ENCODE results near the gene RELA. TPM values are rescaled to one million over a fixed set of nuclear protein-coding genes. Genes with fewer than 3 reads are reported as not detected.

The RELA gene
- total and polyA plus RNA-seq, 10 of the 15 experiments (the other 5 are each of a cell fraction or from before 2014, with no cell fraction given) = 5.1 to 56.4 (median 34.2) TPM

DNA sequence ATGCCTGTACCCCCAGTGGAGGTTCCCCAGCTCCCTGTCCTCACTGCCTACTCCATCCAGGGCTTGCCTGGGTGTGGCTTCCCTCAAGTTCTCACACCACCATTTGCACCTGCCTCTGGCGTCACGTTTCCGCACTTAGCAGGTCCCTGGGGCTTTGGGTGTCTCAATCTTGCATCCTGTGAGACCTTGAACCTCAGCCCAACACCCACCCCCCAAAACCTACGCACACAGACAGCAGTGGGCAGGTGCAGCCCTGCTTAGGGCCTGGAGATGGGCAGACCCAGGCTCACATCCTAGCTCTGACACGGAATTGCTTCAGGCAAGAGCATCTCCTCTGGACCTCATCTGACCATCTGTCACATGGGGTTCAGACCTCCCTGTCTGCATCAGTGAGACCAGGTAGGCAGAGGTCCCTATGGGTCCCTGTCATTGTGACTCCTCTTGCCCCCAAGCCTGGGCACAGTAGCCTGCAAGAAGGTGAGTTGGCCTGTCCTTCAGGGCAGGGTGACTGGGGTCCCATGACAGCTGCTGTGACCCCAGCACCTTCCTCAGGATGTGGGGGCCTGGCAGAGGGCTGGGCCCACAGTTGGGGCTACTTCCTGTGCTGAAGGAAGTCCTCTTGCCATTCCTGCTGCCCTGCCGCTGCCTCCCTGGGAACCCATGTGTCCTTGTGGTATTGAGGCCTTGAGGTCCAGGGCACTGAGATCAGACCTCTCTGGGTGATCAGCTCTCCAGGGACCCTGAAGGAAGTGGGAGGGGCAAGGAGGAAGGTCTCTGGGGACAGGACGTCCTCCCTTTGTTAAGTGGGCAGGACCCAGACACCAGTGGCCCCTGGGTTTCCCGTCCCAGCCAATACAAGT lies 22.9 kb downstream of the RELA start (continued):
- TF ChIP-seq, protein P1, sequence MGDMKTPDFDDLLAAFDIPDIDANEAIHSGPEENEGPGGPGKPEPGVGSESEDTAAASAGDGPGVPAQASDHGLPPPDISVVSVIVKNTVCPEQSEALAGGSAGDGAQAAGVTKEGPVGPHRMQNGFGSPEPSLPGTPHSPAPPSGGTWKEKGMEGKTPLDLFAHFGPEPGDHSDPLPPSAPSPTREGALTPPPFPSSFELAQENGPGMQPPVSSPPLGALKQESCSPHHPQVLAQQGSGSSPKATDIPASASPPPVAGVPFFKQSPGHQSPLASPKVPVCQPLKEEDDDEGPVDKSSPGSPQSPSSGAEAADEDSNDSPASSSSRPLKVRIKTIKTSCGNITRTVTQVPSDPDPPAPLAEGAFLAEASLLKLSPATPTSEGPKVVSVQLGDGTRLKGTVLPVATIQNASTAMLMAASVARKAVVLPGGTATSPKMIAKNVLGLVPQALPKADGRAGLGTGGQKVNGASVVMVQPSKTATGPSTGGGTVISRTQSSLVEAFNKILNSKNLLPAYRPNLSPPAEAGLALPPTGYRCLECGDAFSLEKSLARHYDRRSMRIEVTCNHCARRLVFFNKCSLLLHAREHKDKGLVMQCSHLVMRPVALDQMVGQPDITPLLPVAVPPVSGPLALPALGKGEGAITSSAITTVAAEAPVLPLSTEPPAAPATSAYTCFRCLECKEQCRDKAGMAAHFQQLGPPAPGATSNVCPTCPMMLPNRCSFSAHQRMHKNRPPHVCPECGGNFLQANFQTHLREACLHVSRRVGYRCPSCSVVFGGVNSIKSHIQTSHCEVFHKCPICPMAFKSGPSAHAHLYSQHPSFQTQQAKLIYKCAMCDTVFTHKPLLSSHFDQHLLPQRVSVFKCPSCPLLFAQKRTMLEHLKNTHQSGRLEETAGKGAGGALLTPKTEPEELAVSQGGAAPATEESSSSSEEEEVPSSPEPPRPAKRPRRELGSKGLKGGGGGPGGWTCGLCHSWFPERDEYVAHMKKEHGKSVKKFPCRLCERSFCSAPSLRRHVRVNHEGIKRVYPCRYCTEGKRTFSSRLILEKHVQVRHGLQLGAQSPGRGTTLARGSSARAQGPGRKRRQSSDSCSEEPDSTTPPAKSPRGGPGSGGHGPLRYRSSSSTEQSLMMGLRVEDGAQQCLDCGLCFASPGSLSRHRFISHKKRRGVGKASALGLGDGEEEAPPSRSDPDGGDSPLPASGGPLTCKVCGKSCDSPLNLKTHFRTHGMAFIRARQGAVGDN (IDR thresholded peaks at IDR 0.05) = peak; percentile 79
- TF ChIP-seq, protein P2, sequence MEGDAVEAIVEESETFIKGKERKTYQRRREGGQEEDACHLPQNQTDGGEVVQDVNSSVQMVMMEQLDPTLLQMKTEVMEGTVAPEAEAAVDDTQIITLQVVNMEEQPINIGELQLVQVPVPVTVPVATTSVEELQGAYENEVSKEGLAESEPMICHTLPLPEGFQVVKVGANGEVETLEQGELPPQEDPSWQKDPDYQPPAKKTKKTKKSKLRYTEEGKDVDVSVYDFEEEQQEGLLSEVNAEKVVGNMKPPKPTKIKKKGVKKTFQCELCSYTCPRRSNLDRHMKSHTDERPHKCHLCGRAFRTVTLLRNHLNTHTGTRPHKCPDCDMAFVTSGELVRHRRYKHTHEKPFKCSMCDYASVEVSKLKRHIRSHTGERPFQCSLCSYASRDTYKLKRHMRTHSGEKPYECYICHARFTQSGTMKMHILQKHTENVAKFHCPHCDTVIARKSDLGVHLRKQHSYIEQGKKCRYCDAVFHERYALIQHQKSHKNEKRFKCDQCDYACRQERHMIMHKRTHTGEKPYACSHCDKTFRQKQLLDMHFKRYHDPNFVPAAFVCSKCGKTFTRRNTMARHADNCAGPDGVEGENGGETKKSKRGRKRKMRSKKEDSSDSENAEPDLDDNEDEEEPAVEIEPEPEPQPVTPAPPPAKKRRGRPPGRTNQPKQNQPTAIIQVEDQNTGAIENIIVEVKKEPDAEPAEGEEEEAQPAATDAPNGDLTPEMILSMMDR (IDR thresholded peaks at IDR 0.05 in 2 of 3, conservative IDR thresholded peaks at IDR 0.05 in 1 of 3; ENCODE audit: control insufficient read depth in 2 of 3, extremely low read depth in 1 of 3, insufficient read depth in 1 of 3, low read depth in 3 of 3, low read length in 3 of 3) = no peak
- TF ChIP-seq SUPT20H (IDR thresholded peaks at IDR 0.05; ENCODE audit: borderline replicate concordance, control insufficient read depth, low read depth, low read length) = no peak
- TF ChIP-seq, protein P3, sequence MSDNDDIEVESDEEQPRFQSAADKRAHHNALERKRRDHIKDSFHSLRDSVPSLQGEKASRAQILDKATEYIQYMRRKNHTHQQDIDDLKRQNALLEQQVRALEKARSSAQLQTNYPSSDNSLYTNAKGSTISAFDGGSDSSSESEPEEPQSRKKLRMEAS (IDR thresholded peaks at IDR 0.05; ENCODE audit: low read depth, low read length) = peak; percentile 63
- TF ChIP-seq NR2C2 (IDR thresholded peaks at IDR 0.05; ENCODE audit: borderline replicate concordance, control insufficient read depth, insufficient read length, low read depth) = no peak
- peak; percentile 89 for TF ChIP-seq SIN3A (IDR thresholded peaks at IDR 0.05; ENCODE audit: low read depth, low read length)
- 0 out of 2 replicates have a peak, but pooled peaks have one; percentile 10 for TF ChIP-seq JUNB (IDR thresholded peaks at IDR 0.05)
- TF ChIP-seq RUNX3 (IDR thresholded peaks at IDR 0.05; ENCODE audit: low read length) = peak; percentile 77
- TF ChIP-seq CBFB (IDR thresholded peaks at IDR 0.05; ENCODE audit: low read depth) = 0 out of 2 replicates have a peak, but pooled peaks have one; percentile 61
- peak; percentile 75; the same call in 1 of the 2 replicates for TF ChIP-seq TBL1XR1 (IDR thresholded peaks at IDR 0.05; ENCODE audit: low read depth, low read length)
- TF ChIP-seq, protein P4, sequence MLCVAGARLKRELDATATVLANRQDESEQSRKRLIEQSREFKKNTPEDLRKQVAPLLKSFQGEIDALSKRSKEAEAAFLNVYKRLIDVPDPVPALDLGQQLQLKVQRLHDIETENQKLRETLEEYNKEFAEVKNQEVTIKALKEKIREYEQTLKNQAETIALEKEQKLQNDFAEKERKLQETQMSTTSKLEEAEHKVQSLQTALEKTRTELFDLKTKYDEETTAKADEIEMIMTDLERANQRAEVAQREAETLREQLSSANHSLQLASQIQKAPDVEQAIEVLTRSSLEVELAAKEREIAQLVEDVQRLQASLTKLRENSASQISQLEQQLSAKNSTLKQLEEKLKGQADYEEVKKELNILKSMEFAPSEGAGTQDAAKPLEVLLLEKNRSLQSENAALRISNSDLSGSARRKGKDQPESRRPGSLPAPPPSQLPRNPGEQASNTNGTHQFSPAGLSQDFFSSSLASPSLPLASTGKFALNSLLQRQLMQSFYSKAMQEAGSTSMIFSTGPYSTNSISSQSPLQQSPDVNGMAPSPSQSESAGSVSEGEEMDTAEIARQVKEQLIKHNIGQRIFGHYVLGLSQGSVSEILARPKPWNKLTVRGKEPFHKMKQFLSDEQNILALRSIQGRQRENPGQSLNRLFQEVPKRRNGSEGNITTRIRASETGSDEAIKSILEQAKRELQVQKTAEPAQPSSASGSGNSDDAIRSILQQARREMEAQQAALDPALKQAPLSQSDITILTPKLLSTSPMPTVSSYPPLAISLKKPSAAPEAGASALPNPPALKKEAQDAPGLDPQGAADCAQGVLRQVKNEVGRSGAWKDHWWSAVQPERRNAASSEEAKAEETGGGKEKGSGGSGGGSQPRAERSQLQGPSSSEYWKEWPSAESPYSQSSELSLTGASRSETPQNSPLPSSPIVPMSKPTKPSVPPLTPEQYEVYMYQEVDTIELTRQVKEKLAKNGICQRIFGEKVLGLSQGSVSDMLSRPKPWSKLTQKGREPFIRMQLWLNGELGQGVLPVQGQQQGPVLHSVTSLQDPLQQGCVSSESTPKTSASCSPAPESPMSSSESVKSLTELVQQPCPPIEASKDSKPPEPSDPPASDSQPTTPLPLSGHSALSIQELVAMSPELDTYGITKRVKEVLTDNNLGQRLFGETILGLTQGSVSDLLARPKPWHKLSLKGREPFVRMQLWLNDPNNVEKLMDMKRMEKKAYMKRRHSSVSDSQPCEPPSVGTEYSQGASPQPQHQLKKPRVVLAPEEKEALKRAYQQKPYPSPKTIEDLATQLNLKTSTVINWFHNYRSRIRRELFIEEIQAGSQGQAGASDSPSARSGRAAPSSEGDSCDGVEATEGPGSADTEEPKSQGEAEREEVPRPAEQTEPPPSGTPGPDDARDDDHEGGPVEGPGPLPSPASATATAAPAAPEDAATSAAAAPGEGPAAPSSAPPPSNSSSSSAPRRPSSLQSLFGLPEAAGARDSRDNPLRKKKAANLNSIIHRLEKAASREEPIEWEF (IDR thresholded peaks at IDR 0.05; ENCODE audit: insufficient replicate concordance, low read depth, low read length) = peak; percentile 56
- TF ChIP-seq SRF (IDR thresholded peaks at IDR 0.05; ENCODE audit: low read depth in 2 of 2, low read length in 2 of 2) = 0 out of 4 replicates have a peak, but pooled peaks of 1 of the 2 experiments have one; percentile 10
- TF ChIP-seq, protein P5, sequence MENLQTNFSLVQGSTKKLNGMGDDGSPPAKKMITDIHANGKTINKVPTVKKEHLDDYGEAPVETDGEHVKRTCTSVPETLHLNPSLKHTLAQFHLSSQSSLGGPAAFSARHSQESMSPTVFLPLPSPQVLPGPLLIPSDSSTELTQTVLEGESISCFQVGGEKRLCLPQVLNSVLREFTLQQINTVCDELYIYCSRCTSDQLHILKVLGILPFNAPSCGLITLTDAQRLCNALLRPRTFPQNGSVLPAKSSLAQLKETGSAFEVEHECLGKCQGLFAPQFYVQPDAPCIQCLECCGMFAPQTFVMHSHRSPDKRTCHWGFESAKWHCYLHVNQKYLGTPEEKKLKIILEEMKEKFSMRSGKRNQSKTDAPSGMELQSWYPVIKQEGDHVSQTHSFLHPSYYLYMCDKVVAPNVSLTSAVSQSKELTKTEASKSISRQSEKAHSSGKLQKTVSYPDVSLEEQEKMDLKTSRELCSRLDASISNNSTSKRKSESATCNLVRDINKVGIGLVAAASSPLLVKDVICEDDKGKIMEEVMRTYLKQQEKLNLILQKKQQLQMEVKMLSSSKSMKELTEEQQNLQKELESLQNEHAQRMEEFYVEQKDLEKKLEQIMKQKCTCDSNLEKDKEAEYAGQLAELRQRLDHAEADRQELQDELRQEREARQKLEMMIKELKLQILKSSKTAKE (IDR thresholded peaks at IDR 0.05; ENCODE audit: low read depth, poor library complexity, severe bottlenecking) = peak; percentile 96
